ENCODE measurements around the gene AIFM2.
"Not testable (repeated sequence)": the region's sequence is repeated elsewhere in the genome, so short reads cannot be mapped to it uniquely, and the experiment has no call there.

The AIFM2 gene

DNA sequence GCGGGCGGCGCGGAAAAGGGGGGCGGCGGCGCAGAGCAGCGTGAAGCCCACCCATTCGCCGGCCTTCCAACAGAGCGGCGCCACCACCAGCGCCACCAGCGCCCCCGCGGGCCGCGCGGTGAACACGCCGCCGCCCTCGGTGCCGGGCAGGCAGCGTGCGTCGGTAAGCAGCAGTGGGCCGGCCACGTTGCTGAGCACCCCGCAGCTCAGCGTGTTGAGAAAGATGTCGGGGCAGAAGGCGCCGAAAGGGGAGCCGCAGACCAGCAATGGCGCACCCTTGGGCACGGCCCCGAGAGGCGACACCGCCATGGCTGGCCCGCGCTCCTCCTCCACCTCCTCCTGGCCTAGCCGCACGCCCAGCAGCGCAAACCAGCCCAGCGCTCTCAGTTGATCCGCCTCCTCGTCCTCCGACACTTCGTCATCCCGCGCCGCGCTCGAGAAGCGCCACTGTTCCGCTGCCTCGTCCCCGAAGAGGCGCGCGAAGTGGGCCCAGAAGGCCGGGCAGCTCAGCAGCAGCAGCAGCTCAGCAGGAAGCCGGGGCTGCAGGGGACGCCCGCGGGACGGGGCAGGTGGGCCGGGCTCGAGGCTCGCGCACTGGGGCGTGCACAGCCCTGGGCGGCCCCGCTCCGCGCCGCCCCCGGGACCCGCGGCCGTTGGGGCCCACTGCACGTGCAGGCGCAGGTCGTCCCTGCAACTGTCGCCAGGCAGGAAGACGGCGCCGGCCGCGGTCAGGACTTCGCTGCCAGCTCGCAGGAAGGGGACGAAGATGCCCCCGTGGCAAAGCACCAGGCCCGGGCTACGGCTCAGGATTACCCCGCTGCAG lies 13.3 kb upstream of the AIFM2 start:
- DNase-seq = peak; percentile 62 to 89 (median 72)

DNA sequence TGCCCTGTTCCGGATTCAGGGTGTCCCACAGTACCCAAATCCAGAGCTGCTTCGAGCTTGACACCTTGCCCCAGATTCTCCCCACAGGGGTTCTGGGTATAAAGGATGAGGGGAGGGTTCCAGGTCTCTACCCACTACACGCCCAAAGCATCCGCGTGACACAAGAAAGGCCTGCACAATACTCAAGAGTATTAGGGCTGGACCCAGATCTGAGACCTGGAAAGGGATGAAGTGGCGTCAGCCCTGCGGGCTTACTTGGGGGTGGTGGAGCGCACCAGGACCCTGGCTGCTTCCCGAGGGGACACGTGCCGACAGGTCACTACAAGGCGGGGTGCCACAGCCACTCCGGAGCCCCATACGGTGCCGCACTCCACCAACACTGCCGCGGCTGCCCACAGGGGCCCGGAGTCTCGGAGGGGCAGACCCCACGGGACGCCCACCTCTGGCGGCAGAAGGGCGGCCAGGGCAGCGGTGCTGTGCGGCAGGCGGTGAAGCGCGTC lies 12.6 kb upstream of the AIFM2 start:
- DNase-seq = peak in 1 of 6 experiments; percentile 55

DNA sequence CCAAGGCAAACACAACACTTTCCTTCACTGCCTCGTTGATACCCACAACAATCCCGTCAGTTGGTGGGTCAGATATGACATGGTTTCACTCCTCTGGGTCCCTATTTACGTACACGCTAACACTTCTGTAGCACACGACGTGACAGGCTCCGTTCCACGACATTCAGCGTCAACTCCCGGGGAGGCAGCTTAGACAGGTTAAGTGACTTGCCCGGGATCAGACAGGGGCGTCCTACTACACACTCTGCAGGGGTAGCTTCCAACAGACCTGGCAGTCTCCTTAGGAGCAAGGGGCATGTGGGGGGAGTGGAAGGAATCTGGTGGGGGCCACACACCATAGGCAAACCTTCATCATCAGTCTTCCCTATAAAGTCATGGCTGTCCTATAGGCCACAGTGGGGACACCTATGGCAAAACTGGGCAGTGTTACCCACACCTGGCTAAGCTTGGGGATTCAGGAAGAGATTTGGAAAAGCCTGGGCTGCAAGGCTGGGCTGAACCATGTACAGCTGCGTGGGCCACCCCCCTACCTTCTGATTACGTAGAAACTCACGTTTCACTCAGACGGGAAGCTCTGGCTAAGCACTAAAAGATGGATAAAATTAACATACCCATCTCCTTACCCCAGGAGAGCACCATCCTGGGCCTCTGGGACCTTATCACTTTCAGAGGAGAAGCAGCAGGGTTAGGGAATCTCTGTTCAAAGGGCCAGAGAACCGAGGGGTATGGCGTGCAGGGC lies 11.9 kb upstream of the AIFM2 start:
- DNase-seq = no peak

DNA sequence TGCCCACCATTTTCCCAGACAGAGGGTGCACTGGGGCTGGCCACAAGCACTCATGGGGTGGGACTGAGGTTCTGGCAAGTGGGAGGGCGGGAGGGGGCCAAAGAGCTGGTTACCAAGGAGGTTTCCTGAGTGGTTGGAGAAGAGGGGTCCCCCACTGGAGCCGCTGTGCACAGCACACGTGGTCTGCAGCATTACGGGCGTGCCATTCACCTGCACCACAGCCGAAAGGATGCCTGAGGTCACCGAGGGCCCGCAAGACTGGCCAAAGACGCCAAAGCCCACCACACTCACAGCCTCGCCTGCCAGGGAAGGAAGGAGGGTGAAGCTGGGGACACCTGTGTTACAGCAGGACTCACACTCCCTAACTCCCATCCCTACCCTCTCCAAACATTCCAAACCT lies 9.9 kb upstream of the AIFM2 start:
- DNase-seq = no peak

DNA sequence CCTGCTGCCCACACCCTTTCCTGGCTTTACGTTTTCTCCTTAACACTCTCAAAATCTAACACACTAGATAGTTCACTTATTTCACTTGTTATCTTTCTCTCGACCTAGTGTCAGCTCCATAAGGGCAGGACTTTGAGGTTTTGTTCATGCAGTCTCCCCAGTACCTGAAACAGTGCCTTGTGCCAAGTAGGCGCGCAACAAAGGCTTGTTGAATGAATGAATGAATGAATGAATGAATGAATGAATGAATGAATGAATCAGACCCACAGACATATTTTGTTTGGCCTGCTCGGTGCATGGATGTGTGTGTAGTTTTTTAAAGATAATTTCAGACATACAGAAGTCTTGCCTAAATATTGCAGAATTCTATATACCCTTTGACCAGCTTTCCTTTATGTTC lies 7.7 kb upstream of the AIFM2 start:
- no peak for DNase-seq

DNA sequence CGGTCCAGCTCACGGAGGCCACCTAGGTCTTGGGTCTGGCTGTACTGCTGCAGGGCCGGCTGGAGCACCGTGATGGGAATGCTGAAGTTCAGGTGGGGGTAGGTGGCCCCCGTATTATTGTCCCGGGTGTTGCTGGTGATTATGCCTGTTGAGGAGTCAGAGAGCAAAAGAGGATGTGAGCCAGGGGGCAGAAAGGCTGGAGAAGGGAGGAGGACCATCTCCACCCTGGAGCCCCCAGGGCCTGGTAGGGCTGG lies 7.3 kb upstream of the AIFM2 start:
- DNase-seq = no peak

DNA sequence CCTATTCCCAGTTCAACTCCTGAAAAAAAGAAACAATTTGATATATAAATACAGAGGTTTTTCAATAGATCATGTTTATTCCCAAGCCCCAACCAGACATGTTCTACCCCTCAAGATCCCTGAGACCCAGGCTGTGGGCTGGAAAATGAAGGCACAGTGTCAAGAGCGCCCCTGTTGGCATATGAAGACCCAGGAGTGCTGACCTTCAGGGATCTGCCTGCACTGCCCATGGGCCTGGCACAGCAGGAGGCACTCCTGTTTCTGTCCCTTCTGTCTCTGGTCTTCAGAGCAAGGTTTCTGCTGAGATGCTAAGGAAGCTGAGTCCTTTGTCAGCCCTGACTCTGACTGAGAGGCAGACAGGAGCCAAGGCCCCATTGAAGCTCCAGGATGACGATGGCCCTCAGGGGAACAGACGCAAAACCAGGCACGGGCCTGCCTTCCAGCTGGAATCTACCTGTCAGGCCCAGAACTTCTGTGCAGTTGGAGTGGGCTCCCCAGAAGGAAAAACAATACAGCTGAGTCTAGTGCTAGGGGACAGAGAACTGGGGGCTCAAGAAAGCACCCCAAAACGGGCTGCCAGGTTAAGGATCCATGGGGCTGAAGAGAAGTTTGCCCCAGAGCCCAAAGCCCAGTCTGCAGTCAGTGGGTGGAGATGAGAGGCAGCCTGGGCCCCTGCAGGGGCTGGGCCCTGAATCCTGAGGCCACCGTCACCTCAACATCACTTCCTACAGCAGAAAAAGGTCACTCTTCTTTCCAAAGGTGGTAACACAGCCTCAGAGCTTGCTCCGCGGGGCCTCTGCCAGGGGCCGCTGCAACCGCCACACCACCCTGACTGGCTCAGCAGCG lies 6.7 kb upstream of the AIFM2 start:
- DNase-seq = no peak

DNA sequence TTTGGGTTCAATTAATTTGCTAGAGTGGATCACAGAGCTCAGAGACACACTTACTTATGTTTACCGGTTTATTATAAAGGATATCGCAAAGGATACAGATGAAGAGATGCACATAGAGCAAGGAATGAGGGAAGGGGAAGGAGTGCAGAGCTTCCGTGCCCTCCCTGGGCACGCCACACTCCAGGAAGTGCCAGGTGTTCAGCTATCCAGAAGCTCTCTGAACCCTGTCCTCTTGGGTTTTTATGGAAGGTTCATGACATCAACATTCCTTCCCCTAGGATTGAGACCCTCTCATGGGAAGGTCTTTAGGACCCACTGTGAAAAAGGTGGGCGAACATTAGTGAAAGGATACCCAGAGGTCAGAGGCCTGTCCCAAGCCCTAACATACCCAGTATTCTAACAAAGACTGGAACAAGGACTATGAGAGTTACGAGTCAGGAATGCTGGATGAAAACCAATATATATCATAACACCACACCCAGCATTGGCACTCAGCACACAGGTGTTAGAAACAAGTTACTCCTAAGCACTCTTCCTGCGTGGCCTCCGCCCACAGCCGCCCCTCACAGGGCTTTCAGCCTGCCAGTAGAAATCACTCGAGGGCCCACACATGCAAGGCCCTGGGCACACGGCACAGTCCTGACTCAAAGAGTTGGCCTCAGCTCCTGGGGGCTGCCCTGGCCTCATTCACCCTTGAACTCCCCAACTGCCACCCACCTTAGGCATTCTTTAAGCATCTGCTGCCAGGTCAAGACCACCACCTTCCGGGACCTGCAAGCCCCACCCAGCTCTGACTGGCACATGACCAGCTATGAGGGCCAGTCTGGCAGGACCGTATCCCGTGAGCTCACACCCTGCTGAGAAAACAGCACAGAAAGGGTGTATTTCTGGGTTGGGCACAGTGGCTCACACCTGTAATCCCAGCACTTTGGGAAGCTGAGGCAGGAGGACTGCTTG lies 5.6 kb upstream of the AIFM2 start:
- no peak for DNase-seq

DNA sequence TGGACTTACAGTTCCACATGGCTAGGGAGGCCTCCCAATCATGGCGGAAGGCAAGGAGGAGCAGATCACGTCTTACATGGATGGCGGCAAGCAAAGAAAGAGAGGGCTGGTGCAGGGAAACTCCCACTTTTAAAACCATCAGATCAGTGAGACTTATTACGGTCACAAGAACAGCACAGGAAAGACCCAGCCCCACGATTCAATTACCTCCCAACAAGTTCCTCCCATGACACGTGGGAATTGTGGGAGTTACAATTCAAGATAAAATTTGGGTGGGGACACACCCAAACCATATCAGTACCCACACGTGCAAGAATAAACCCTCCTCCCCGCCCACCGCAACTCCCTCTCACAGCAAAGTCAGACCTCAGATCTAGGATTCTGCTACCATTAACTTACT lies 4.5 kb upstream of the AIFM2 start:
- no peak for DNase-seq

DNA sequence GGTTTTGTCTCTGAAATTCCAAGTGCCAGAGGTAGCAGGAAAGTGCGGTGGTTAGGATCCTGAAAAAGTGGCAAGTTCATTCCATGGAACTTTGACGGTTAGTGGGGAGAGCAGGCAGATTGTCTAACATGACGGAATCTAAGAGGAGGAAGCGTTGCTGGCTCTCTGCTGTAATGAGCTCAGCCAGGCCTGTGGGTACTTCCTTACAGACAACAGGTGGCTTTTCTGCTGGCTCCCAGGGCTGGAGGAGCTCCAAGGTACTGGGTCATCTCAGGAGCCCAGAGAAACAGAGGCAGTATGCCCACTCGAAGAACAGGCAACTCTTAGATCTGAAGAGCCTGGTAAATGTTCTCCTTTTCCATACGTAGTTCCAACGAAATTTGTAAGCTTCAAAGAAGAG lies 3.1 kb upstream of the AIFM2 start:
- DNase-seq = no peak

DNA sequence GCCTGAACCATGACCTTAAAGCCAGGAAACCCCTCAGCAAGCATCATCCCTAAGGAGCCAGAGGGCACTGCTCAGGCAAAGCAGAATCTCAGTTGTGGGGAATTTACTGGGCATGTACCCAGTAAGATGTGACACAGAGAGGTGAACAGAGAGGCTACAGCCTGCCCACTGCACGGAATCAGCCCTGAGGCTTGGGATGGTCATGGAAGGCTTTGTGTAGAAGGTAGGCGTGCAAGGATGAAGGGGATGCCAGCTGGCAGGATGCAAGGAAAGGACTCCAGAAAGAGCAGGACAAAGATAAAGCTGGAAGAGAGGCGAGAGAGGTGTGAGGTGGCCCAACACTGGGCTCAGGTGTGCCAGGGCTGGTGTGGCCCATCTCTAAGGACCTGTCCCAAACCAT lies 2.4 kb upstream of the AIFM2 start:
- no peak for DNase-seq

DNA sequence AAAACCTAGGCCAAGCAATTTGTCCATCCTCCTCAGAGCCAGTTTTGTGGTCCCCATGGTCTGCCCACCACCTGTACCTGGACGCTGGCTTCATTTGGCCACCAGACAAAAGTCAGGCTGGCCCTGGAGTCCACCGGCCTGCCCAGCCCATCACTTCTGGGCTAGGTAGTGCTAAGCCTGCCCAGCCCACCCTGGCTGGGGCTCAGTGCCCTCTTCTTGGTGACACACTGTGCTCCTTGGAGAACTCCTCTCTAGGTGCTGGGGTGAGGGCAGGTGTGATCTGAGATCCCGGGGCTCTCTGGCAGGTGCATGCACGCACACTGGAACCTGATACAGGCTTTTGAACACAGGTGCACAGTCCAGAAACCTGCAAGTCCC lies 1.1 kb downstream of the AIFM2 start:
- DNase-seq = no peak

DNA sequence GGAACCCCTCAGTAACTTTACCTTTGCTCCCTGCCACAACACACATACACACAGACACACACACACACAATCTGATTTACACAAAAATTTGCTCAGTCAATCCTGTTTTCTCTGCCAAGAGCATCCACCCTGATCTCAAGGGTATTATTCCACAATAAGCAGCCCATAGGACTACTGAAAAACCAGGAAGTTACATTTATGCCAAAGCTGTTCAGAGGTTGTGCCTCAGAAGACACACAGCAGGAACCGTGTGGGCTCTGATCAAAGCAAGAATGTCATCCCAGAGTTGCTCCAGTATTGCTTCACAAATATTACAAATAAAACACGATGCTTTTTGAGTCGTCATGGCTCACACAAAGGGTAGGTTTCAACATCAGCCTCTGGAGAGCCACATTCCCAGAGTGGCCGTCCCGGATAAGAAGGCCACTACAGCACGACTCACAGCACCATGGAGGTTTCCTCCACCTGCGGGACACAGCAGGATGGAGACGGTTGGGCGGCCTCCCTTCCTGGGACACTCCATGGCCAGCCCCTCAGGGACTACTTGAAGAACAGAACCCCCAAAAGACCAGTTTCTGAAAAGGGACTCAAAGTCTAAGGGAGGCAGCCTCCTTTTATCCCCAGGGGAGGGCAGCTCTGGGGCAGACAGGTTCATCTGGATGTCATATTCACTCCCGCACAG lies 1.6 kb downstream of the AIFM2 start:
- DNase-seq = no peak

DNA sequence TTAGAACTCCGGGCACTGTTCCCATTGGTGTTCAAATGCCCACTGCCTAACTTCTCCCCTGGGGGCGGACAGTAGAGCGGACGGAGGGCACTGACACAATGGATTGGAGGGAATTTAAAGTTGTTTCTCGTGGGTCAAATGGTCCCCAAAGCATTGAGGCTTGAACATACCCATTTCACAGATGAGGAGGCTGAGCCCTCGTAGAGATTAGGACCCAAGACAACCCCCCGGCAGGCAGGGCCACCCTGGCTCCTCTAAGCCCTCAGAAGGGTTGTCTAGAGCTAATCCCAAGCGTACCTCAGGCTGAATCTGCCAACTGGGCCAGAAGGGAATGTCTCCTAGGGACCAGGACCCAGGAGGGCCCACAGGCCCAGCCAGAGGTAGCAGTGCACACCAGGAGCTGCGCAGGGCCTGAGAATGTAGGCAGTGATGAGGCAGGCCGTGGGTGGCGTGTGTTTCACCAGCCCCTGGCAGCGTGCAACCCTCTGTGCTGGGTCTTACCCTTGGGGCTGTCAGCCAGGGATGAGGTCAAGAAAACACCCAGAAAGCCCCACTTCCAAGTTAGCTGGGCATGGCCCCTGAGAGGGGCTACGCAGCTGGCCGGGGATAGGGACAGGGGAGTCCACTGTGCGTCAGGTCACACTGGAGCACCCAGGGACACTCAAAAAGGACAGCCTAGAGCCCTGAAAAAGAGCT lies 5.8 kb downstream of the AIFM2 start:
- DNase-seq = no peak

DNA sequence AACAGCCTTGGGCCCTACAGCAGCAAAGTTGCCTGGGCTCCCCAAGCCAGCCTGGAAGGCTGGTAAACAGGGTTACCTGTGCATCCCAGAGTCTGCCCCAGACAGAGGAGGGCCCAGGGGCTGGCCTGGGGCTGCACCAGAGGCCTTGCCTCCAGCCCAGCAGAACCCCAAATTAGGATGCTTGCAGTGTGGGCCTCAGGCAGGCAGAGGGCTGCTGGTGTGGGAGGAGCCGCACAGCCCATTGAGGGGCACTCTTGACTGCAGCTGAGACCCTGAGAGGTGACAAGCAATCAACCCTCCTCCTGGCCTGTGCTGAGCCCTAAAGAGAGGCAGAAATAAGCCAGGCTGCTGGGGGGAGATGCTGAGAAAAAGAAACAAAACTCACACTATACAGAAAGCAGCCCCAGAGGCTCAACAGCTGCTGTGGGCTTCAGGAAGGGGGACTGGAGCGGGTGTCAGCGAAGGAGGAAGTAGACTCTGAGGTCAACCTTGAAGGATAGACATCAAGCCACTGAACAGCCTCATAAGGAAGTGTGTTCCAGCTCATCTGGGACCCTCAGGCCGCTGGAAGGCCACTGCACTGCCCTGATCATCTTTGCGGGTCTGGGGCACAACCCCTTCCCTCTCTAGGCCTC lies 6.6 kb downstream of the AIFM2 start:
- DNase-seq = no peak

DNA sequence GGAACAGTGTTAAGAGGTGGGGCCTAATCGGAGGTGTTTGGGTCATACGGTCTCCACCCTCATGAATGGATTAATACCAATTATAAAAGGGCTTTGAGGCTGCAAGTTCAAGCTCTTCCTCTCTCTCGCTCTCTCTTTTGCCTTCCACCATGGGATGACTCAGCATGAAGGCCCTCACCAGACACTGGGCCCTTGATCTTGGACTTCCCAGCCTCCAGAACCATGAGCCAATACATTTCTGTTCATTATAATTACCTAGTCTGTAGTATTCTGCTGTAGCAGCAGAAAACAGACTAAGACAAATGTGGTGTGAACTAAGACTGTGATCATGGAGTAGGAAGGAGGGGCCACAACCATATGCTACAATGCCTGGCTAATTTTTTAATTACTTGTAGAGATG lies 7.7 kb downstream of the AIFM2 start:
- no peak for DNase-seq

DNA sequence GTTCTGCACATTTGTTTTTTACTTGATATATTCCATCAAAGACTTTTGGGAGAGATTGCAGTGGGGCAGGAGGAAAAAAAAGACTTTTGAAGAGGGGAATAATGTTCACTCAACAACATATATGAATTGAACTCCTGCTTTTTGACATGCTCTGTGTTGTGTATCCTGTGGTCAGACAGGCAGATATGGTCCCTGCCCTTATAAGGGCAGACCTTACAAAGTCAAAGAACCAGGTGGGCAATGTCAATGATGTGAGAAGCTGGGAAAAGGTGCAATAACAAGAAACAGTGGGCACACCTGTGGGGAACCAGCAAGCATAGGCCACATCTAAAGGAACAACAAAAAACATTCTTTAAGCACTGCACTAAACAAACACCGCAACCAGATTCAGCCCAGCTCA lies 8.2 kb downstream of the AIFM2 start:
- no peak for DNase-seq

DNA sequence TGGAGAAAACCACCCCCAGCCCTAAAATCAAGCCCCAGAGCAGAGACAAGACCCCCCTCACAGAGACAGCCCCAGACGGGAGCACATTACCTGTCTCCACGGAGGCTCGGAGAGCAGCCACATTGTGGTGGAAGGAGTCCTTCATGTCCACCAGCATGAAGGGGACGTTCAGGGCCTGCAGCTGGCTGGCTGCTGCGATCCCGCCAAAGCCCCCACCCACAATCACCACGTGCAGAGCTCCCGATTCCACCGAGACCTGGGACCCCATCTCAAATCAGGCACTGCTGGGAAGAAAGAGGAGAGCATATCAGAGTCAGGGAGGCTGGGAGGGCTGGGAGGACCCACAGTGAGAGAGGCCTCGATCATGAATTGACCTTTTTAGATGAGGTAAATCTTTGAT lies 8.8 kb downstream of the AIFM2 start:
- no peak for DNase-seq

DNA sequence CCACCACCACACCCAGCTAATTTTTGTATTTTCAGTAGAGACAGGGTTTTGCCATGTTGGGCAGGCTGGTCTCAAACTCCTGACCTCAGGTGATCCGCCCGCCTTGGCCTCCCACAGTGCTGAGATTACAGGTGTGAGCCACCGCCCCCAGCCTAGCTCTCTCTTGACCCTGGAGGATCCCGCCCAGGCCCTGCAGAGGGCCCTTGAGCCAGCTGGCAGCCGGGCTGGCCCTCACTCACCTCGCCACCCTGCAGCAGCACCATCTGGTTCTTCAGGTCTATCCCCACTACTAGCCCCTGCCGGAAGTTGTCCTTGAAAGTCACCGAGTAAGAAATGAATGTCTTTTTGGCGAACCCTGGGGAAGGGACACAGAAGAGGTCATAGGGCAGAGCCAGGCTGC lies 9.5 kb downstream of the AIFM2 start:
- DNase-seq = not testable (repeated sequence)

DNA sequence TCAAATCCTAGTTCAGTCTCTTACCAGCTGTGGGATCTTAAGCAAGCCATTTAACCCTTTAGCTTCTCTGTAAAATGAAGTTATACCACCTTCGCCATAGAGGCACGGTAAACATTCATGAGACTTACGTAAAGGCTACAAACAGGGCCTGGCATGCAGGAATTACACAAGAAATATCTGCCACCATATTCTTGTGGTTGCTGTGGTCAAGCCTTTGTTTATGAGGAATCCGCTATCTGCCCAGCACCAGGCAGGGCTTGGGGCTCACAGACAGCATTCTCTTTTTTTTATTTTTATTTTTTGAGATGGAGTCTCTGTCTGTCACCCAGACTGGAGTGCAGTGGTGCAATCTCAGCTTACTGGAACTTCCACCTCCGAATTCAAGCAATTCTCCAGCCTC lies 9.9 kb downstream of the AIFM2 start:
- DNase-seq = no peak
